ENCODE results near the gene FAM171A1.
A peak's percentile ranks its signal among the peaks of the same experiment; 100 is the strongest.
"Not testable (repeated sequence)": the region's sequence is repeated elsewhere in the genome, so short reads cannot be mapped to it uniquely, and the experiment has no call there.

The FAM171A1 gene

GRCh38 chr10:15238555-15239335, 132.3 kb downstream of the FAM171A1 start:
- DNase-seq, result peak in 1 of 14 donors; percentile 52

- DNase-seq, result peak in 3 of 14 donors; percentile 6 to 33 (median 23)
These were observed 133.7 kb downstream of the FAM171A1 start for GRCh38 chr10:15237351-15237750.

- DNase-seq, result no peak
These were observed 134.7 kb downstream of the FAM171A1 start for GRCh38 chr10:15236340-15236739.

GRCh38 chr10:15232279-15232678, 138.8 kb downstream of the FAM171A1 start:
- DNase-seq, result no peak

- no peak for DNase-seq
These were observed 139.7 kb downstream of the FAM171A1 start for GRCh38 chr10:15231426-15231825.

- DNase-seq, result no peak
These were observed 140.8 kb downstream of the FAM171A1 start for GRCh38 chr10:15230257-15230656.

- DNase-seq, result no peak
These were observed 141.8 kb downstream of the FAM171A1 start for GRCh38 chr10:15229268-15229667.

GRCh38 chr10:15228426-15228825, 142.7 kb downstream of the FAM171A1 start:
- no peak for DNase-seq

GRCh38 chr10:15227611-15228372, 143.3 kb downstream of the FAM171A1 start:
- no peak for DNase-seq

- no peak for DNase-seq
These were observed 145.6 kb downstream of the FAM171A1 start for GRCh38 chr10:15225511-15225910.

GRCh38 chr10:15224948-15225347, 146.1 kb downstream of the FAM171A1 start:
- DNase-seq, result no peak

GRCh38 chr10:15223174-15223573, 147.9 kb downstream of the FAM171A1 start:
- DNase-seq, result peak in 1 of 14 donors; percentile 5

- peak in 4 of 14 donors; percentile 7 to 39 (median 11) for DNase-seq
These were observed 148.6 kb downstream of the FAM171A1 start for GRCh38 chr10:15222511-15222910.

- no peak for DNase-seq
These were observed 150.6 kb downstream of the FAM171A1 start for GRCh38 chr10:15220445-15220844.

GRCh38 chr10:15216700-15217099, 154.4 kb downstream of the FAM171A1 start:
- DNase-seq, result no peak

GRCh38 chr10:15214237-15214636, 156.9 kb downstream of the FAM171A1 start:
- DNase-seq, result no peak

GRCh38 chr10:15213461-15213861, 157.6 kb downstream of the FAM171A1 start:
- DNase-seq, result no peak

GRCh38 chr10:15211464-15211979, 159.6 kb downstream of the FAM171A1 start:
- DNase-seq, result no peak

GRCh38 chr10:15210521-15210920, 160.6 kb downstream of the FAM171A1 start:
- DNase-seq, result no peak

GRCh38 chr10:15209827-15210509, 161.1 kb downstream of the FAM171A1 start:
- peak in 12 of 14 donors; percentile 11 to 75 (median 46) for DNase-seq

- DNase-seq, result no peak
These were observed 162.9 kb downstream of the FAM171A1 start for GRCh38 chr10:15208221-15208620.

- not testable (repeated sequence) for DNase-seq
These were observed 163.7 kb downstream of the FAM171A1 start for GRCh38 chr10:15207410-15207809.

- no peak for DNase-seq
These were observed 168.4 kb downstream of the FAM171A1 start for GRCh38 chr10:15202639-15203038.

Data from C1 segment of cervical spinal cord (tissue), 14 donors.